GM23248 (cell line): ENCODE data around the gene CEMIP.

Experiments
- EZH2 ChIP-seq: fragments of 200-600 bp; sonication (generic); IDR thresholded peaks from 2 replicates; pipeline ENCODE4 v1.6.1; 2018; ENCODE audit warnings: antibody characterized with exemption, mild to moderate bottlenecking; ENCODE audit not compliant: insufficient read depth, poor library complexity, severe bottlenecking
- EZH2phosphoT487 ChIP-seq: fragments of 200-600 bp; sonication (generic); IDR thresholded peaks from 2 replicates; pipeline ENCODE4 v1.6.1; 2018; ENCODE audit warnings: antibody characterized with exemption, moderate library complexity, mild to moderate bottlenecking, low read depth; ENCODE audit not compliant: insufficient read depth

DNA sequence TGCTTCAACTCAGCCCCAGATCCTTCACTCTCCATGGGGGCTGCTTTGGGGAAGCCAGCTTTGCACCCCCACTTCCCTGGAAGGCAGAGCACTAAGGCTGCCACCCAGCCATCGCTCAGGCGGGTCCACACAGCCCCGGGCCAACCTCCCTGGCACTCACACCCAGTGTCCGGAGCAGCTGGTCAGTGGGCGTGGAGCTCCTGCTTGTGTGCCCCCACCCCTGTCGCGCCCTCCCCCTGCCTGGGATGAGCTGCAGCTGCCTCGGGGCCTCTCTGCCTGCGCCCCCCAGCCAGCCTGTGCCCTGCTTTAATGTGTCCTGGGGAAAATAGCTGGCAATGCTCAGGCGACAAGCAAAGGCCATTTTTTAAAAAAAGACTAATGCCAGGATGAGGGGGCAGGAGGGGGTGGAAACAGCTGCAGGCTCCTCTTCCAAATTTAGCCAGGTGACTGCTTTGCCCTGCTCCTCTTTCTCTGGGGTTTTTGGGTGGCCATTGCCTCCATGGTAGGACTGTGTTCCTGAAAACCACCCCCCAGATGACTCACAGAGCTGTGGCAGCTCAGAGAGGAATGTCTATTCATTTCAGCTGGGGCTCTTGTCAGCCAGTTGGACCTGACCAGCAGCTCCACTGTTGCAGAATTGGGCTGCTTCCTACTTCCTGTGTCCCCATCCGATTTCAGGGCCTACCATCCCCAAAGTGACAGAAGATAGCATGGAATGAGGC, 65.0 kb downstream of the CEMIP start:
- TF ChIP-seq EZH2 (no peak), EZH2phosphoT487 (no peak)
